ENCODE measurements around the gene OBSCN.

OBSCN gene

GRCh38 chr1:228292609-228292911 is 84.7 kb downstream of the OBSCN start:
- TF ChIP-seq CTCF (IDR thresholded peaks at IDR 0.05; ENCODE audit: insufficient read depth, low read length) (no peak), GABPA (IDR thresholded peaks at IDR 0.05; ENCODE audit: low read depth) (no peak), SPI1 (IDR thresholded peaks at IDR 0.05; ENCODE audit: borderline replicate concordance, low read depth) (no peak), POLR2AphosphoS5 (IDR thresholded peaks at IDR 0.05; ENCODE audit: low read depth) (no peak)
- TF ChIP-seq, protein P1, sequence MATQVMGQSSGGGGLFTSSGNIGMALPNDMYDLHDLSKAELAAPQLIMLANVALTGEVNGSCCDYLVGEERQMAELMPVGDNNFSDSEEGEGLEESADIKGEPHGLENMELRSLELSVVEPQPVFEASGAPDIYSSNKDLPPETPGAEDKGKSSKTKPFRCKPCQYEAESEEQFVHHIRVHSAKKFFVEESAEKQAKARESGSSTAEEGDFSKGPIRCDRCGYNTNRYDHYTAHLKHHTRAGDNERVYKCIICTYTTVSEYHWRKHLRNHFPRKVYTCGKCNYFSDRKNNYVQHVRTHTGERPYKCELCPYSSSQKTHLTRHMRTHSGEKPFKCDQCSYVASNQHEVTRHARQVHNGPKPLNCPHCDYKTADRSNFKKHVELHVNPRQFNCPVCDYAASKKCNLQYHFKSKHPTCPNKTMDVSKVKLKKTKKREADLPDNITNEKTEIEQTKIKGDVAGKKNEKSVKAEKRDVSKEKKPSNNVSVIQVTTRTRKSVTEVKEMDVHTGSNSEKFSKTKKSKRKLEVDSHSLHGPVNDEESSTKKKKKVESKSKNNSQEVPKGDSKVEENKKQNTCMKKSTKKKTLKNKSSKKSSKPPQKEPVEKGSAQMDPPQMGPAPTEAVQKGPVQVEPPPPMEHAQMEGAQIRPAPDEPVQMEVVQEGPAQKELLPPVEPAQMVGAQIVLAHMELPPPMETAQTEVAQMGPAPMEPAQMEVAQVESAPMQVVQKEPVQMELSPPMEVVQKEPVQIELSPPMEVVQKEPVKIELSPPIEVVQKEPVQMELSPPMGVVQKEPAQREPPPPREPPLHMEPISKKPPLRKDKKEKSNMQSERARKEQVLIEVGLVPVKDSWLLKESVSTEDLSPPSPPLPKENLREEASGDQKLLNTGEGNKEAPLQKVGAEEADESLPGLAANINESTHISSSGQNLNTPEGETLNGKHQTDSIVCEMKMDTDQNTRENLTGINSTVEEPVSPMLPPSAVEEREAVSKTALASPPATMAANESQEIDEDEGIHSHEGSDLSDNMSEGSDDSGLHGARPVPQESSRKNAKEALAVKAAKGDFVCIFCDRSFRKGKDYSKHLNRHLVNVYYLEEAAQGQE (IDR thresholded peaks at IDR 0.05; ENCODE audit: insufficient replicate concordance, low read depth) = no peak
- Histone ChIP-seq H3K4me3 (replicated peaks; ENCODE audit: insufficient read depth, low read length) (no peak overlapping the region), H3K27me3 (ENCODE audit: insufficient read depth, poor library complexity, severe bottlenecking) (no peaks in the 10 kb centered on the region), H3K27ac (replicated peaks) (no peak overlapping the region)
- DNase-seq (ENCODE audit: low read depth in 1 of 2, low spot score in 1 of 2) = no peak

GRCh38 chr1:228293393-228293792 is 85.5 kb downstream of the OBSCN start:
- H3K27ac ChIP-seq (replicated peaks) = no peak overlapping the region
- TF ChIP-seq POLR2AphosphoS5 (IDR thresholded peaks at IDR 0.05; ENCODE audit: low read depth) = no peak
- TF ChIP-seq, protein P1 (IDR thresholded peaks at IDR 0.05; ENCODE audit: insufficient replicate concordance, low read depth) = no peak
- TF ChIP-seq GABPA (IDR thresholded peaks at IDR 0.05; ENCODE audit: low read depth) = no peak
- TF ChIP-seq SPI1 (IDR thresholded peaks at IDR 0.05; ENCODE audit: borderline replicate concordance, low read depth) = no peak
- TF ChIP-seq CTCF (IDR thresholded peaks at IDR 0.05; ENCODE audit: insufficient read depth, low read length) = no peak
- no peak for DNase-seq (ENCODE audit: low read depth in 1 of 2, low spot score in 1 of 2)
- no peaks in the 10 kb centered on the region for H3K27me3 ChIP-seq (ENCODE audit: insufficient read depth, poor library complexity, severe bottlenecking)
- no peak overlapping the region for H3K4me3 ChIP-seq (replicated peaks; ENCODE audit: insufficient read depth, low read length)

- no peak for DNase-seq (ENCODE audit: low read depth in 1 of 2, low spot score in 1 of 2)
- TF ChIP-seq, protein P1 (IDR thresholded peaks at IDR 0.05; ENCODE audit: insufficient replicate concordance, low read depth) = no peak
- TF ChIP-seq CTCF (IDR thresholded peaks at IDR 0.05; ENCODE audit: insufficient read depth, low read length) = no peak
- no peak for TF ChIP-seq POLR2AphosphoS5 (IDR thresholded peaks at IDR 0.05; ENCODE audit: low read depth)
- TF ChIP-seq GABPA (IDR thresholded peaks at IDR 0.05; ENCODE audit: low read depth) = no peak
- no peak for TF ChIP-seq SPI1 (IDR thresholded peaks at IDR 0.05; ENCODE audit: borderline replicate concordance, low read depth)
- H3K27ac ChIP-seq (replicated peaks) = no peak overlapping the region
- no peaks in the 10 kb centered on the region for H3K27me3 ChIP-seq (ENCODE audit: insufficient read depth, poor library complexity, severe bottlenecking)
- no peak overlapping the region for H3K4me3 ChIP-seq (replicated peaks; ENCODE audit: insufficient read depth, low read length)
Measured at GRCh38 chr1:228293816-228294500, 86.1 kb downstream of the OBSCN start.

Measured in HL-60 (cell line).